Neutrophil (primary cell): ENCODE data around the gene FTL.

ENCODE experiments used
- H3K27ac ChIP-seq: fragments of 200-600 bp; sonication (generic); 2 replicates; pipeline ENCODE4 v1.5.1; 2016; ENCODE audit warnings: mild to moderate bottlenecking, moderate library complexity
- H3K27me3 ChIP-seq: fragments of 200-600 bp; sonication (generic); 2 replicates; pipeline ENCODE4 v1.6.0; 2016; ENCODE audit warnings: mild to moderate bottlenecking
- H3K36me3 ChIP-seq: fragments of 200-600 bp; sonication (generic); 2 replicates; pipeline ENCODE4 v1.5.1; 2017
- H3K4me1 ChIP-seq, 2 experiments: fragments of 200-600 bp in 1 of 2; sonication (generic) in 1 of 2; 1 replicate in 1 of 2; 2 replicates in 1 of 2; pipeline versions ENCODE4 v1.5.1 to v1.6.1; 2013 to 2016; ENCODE audit warnings: low read depth in 1 of 2, low read length in 1 of 2, mild to moderate bottlenecking in 1 of 2, moderate library complexity in 1 of 2; ENCODE audit not compliant: control insufficient read depth in 1 of 2, insufficient read depth in 1 of 2
- H3K4me3 ChIP-seq, 2 experiments: fragments of 200-600 bp in 1 of 2; sonication (generic) in 1 of 2; 1 replicate in 1 of 2; 2 replicates in 1 of 2; pipeline ENCODE4 v1.5.1; 2013 to 2016; ENCODE audit warnings: low read depth in 1 of 2, low read length in 1 of 2, mild to moderate bottlenecking in 1 of 2, moderate library complexity in 1 of 2
- H3K9me3 ChIP-seq: fragments of 200-600 bp; sonication (generic); 2 replicates; pipeline ENCODE4 v1.5.1; 2016
- CTCF ChIP-seq: fragments of 200-600 bp; sonication (generic); IDR thresholded peaks from 2 replicates; pipeline ENCODE4 v1.5.1; 2016; ENCODE audit warnings: antibody characterized with exemption

Gene FTL

GRCh38 chr19:48966541-48967345 is 1.6 kb downstream of the FTL start:
- peak overlapping the region; percentile 89 to 100 for H3K4me3 ChIP-seq
- peaks cover 61% of the 10 kb centered on the region in 2 experiments for H3K4me1 ChIP-seq
- H3K27ac ChIP-seq: peak overlapping the region; percentile 98
- H3K36me3 ChIP-seq: peaks cover 44% of the 10 kb centered on the region
- no peak for TF ChIP-seq CTCF
- no peaks in the 10 kb centered on the region for H3K9me3 ChIP-seq
- H3K27me3 ChIP-seq: no peaks in the 10 kb centered on the region

DNA sequence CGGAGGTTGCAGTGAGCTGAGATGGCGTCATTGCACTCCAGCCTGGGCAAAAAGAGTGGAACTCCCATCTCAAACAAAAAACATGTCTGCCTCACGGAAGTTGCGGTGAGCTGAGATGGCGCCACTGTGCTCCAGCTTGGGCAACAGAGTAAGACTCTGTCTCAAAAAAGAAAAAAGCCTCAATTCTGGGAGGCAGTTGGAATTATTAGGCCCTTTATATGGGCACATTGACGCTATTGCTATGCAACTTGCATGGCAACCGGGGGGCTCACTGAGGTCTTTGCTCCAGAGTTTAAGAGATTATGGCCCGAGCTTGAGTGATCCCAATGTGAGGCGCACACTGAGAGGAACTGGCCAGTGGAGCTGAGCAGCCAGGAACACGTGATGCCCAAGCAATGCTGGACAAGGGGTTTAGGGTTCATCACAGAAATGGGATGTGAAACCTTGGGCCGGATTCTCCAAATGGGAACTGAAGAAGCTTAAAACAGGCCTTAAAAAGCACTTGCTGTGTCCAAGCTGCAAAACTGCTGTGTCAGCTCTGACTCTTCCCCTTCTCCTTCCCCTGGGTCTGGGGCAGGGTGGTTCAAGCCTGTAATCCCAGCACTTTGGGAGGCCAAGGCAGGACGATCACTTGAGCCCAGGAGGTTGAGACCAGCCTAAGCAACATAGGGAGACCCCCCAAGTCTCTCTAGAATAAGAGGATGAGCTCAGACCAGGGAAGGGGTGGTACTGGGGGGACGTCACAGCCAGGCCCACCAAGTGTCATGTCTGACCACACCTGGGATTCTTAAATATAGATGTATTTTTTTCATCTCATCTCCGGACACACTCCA is 2.5 kb downstream of the FTL start:
- H3K27ac ChIP-seq: peak overlapping the region; percentile 98
- peaks cover 53% of the 10 kb centered on the region in 2 experiments for H3K4me1 ChIP-seq
- H3K9me3 ChIP-seq: no peaks in the 10 kb centered on the region
- peak; percentile 12 for TF ChIP-seq CTCF
- H3K36me3 ChIP-seq: peaks cover 50% of the 10 kb centered on the region
- no peaks in the 10 kb centered on the region for H3K27me3 ChIP-seq
- peak overlapping the region; percentile 89 to 100 for H3K4me3 ChIP-seq

DNA sequence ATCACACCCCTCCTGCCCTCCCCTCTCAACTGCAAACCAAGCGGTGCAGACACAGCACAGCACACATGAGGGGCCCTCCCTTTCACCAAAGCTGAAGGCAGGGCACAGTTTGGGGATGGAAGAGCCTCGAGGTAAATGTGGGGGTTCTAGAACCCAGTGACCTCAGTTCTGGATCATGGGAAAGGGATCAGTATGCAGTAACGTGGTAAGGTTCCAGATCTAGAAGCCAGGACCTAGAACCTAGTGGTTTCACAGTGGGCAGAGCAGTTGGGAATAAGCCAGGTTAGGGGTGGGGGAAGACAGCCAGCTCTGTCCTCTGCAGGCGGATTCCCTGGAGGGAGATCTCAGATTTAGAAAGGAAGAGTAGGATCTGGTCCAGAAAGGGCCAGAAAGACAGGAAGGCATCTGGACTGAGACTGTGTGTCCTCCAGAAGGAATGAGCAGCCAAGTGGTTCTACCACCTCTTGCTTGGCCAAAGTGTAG is 3.1 kb downstream of the FTL start:
- H3K4me1 ChIP-seq: peaks cover 49 to 53% of the 10 kb centered on the region in 2 experiments
- no peaks in the 10 kb centered on the region for H3K9me3 ChIP-seq
- H3K27ac ChIP-seq: peak overlapping the region; percentile 98
- no peaks in the 10 kb centered on the region for H3K27me3 ChIP-seq
- no peak for TF ChIP-seq CTCF
- peak overlapping the region; percentile 89 to 100 for H3K4me3 ChIP-seq
- H3K36me3 ChIP-seq: peaks cover 54% of the 10 kb centered on the region

- H3K36me3 ChIP-seq: peaks cover 59% of the 10 kb centered on the region
These were observed 3.7 kb downstream of the FTL start for GRCh38 chr19:48968813-48969218.

More at GRCh38 chr19:48968813-48969218, 3.7 kb downstream of the FTL start:
- H3K27me3 ChIP-seq: no peaks in the 10 kb centered on the region
- H3K4me3 ChIP-seq: no peak overlapping the region
- peaks cover 46 to 47% of the 10 kb centered on the region in 2 experiments for H3K4me1 ChIP-seq
- H3K9me3 ChIP-seq: no peaks in the 10 kb centered on the region
- peak overlapping the region; percentile 98 for H3K27ac ChIP-seq
- no peak for TF ChIP-seq CTCF
